Activated CD4-positive, alpha-beta T cell treated with anti-CD3 and anti-CD28 coated beads for 36 hours (primary cell): Measurements from ENCODE around the gene TMEM165. TPM values are rescaled to one million over a fixed set of nuclear protein-coding genes. Genes with fewer than 3 reads are reported as not detected.
A peak's percentile ranks its signal among the peaks of the same experiment; 100 is the strongest.

Experiments used
- ATAC-seq: fragments of 200-7000 bp; cut with Tn5 transposase; one replicate; pipeline ENCODE4 v1.10.0; 2021; ENCODE audit warnings: mild to moderate bottlenecking, moderate library complexity
- CTCF ChIA-PET: fragments of 350-600 bp; sonication (Branson Sonifier 250); formaldehyde crosslinking; loops from one replicate; lab custom pipeline; 2021; ENCODE audit warnings: antibody characterized with exemption; lab: Charles Lee
- POLR2A ChIA-PET: fragments of 350-600 bp; sonication (Branson Sonifier 250); formaldehyde crosslinking; loops from one replicate; lab custom pipeline; 2021; ENCODE audit warnings: antibody characterized with exemption, inconsistent platforms; lab: Charles Lee
- DNase-seq: peaks from one replicate; pipeline ENCODE4 v3.0.0-alpha.2; 2020
- H3K27ac Mint-ChIP-seq: one replicate; pipeline ENCODE4 v1.8.0; 2021; ENCODE audit warnings: mixed read lengths
- H3K27me3 Mint-ChIP-seq: one replicate; pipeline ENCODE4 v1.8.0; 2021; ENCODE audit warnings: mixed read lengths
- H3K36me3 Mint-ChIP-seq: one replicate; pipeline ENCODE4 v1.8.0; 2021; ENCODE audit warnings: low read depth, mixed read lengths
- H3K4me1 Mint-ChIP-seq: one replicate; pipeline ENCODE4 v1.8.0; 2021; ENCODE audit warnings: mixed read lengths
- H3K4me3 Mint-ChIP-seq: one replicate; pipeline ENCODE4 v1.8.0; 2021; ENCODE audit warnings: mild to moderate bottlenecking, moderate library complexity, mixed read lengths
- H3K9me3 Mint-ChIP-seq: one replicate; pipeline ENCODE4 v1.8.0; 2021; ENCODE audit warnings: low read depth, mixed read lengths
- intact Hi-C, 2 experiments: fragments of 100-400 bp; cut with DNase I in 1 of 2; cut with micrococcal nuclease in 1 of 2; formaldehyde crosslinking; loops; one replicate each; pipeline versions ENCODE4 v1.14.2 to v1.15.1; 2022 to 2024; cut with DNase I, micrococcal nuclease
- total RNA-seq, 2 experiments: library from RNA; stranded (reverse); gene quantifications; one replicate each; pipeline ENCODE4 v1.2.3, GENCODE V29; 2021

The TMEM165 gene
- total RNA-seq, 2 experiments from 2014 or later = 43.4 to 49.5 TPM

DNA sequence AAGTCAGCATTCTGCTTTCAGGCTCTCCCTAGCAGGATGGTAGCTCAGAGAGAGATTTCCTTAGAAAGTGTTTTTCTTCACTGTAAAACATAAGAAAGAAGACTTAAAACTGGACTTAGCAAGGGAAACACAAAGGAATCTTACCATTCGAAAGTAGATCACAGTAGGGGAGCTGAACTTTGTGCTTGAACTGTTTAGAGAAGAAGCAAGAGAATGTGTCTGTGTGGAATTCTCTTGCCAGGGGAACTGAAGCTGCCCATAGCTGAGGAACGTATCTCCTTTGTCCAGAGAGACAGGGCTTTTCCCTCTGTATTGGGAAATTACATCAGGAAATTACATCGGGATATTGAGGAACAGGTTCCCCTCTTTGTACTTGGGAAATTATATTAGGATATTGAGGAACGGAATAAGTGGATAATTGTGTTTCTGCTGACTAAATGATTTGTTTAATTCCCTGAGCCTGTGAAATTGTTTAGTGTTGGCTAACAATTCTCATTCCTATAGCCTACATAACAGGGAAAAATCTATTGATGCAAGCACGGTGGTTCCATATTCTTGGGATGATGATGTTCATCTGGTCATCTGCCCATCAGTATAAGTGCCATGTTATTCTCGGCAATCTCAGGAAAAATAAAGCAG is 28.6 kb upstream of the TMEM165 start:
- H3K4me3 Mint-ChIP-seq = no peak overlapping the region
- H3K27me3 Mint-ChIP-seq = no peaks in the 10 kb centered on the region
- H3K9me3 Mint-ChIP-seq = no peaks in the 10 kb centered on the region
- H3K4me1 Mint-ChIP-seq = no peaks in the 10 kb centered on the region
- peaks cover 2% of the 10 kb centered on the region for H3K36me3 Mint-ChIP-seq
- CTCF ChIA-PET = no interaction called here
- intact Hi-C loops = no loop called here
- POLR2A ChIA-PET = no interaction called here
- DNase-seq (no peak), ATAC-seq (no peak)
- no peak overlapping the region for H3K27ac Mint-ChIP-seq

DNA sequence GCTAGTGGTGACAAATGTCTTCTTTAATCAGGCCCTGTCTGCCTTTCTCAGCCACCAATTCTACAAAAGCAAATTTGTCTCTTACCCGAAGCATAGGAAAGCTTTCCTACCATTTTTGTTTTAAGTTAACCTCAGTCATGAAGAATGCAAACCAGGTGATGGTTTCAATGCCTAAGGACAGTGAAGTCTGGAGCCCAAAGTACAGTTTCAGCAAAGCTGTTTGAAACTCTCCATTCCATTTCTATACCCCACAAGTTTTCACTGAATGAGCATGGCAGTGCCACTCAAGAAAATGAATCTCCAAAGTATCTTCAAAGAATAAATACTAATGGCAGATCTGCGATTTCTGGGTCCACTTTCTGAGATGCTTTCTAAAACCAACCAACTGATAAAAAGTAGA is 25.8 kb upstream of the TMEM165 start:
- H3K27ac Mint-ChIP-seq = no peak overlapping the region
- CTCF ChIA-PET = no interaction called here
- intact Hi-C loops = no loop called here

DNA sequence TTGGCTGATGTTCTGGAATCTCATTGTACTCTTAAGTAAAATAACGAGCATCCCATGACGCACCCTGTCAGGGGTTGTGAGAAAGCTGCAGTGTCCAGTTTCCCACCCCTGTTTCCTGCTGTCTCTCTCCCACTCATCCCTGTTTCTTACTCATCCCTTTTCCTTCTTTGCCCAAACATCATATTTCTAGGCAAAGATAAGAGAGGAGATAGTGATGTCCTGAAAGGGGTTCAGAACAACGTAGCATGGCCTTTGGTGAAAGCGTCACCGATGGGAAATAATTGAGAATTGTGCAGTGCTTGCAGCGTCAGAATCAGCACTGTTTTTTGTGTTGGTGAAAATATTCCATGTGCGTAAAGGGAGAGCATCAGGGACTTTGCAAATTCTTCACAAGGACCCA is 23.5 kb upstream of the TMEM165 start:
- ATAC-seq (no peak), DNase-seq (no peak)
- Mint-ChIP-seq H3K27ac (no peak overlapping the region), H3K4me3 (no peak overlapping the region), H3K27me3 (no peaks in the 10 kb centered on the region), H3K4me1 (no peaks in the 10 kb centered on the region), H3K36me3 (no peaks in the 10 kb centered on the region), H3K9me3 (no peaks in the 10 kb centered on the region)
- POLR2A ChIA-PET = no interaction called here
- intact Hi-C loops = no loop called here
- CTCF ChIA-PET = interaction anchor here (0.6 to 1.2 kb wide), 2 partner anchors 23 to 469 kb away, joined by 4 read pairs; no protein-coding TSS in a partner anchor

More for the DNA sequence above, 25.8 kb upstream of the TMEM165 start:
- Mint-ChIP-seq H3K36me3 (no peaks in the 10 kb centered on the region), H3K9me3 (no peaks in the 10 kb centered on the region), H3K4me1 (no peaks in the 10 kb centered on the region), H3K27me3 (no peaks in the 10 kb centered on the region), H3K4me3 (no peak overlapping the region)
- ATAC-seq (no peak), DNase-seq (no peak)
- POLR2A ChIA-PET = no interaction called here

DNA sequence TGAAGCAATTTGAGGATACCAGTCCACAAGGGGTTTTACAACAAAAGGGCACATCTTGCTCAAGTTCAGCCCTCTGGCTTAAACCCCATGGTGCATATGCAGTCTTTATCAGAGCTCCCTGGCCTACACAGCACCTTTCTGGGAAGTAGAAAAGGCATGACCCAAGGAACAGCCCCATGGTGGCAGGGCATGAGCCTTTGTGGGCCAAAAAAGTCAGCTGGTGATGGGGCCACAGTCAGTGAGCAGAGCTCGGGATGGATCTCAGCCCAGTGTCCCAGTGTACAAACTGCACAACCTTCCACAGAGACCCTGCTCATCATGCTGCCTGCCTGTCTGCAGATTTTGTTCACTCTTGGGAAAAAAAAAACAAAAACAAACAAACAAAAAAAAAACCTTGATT is 22.3 kb upstream of the TMEM165 start:
- no peaks in the 10 kb centered on the region for H3K36me3 Mint-ChIP-seq
- ATAC-seq (no peak), DNase-seq (no peak)
- POLR2A ChIA-PET = interaction anchor here (0.6 kb wide), 2 partner anchors 22 to 48 kb away, joined by 3 to 6 read pairs; partner anchors contain the start of gene TMEM165
- H3K4me1 Mint-ChIP-seq = no peaks in the 10 kb centered on the region
- intact Hi-C loops = no loop called here
- no peak overlapping the region for H3K4me3 Mint-ChIP-seq
- H3K27ac Mint-ChIP-seq = no peak overlapping the region
- CTCF ChIA-PET = interaction anchor here (1.2 kb wide), 1 partner anchor 25 kb away, joined by 4 read pairs; no protein-coding TSS in a partner anchor
- no peaks in the 10 kb centered on the region for H3K27me3 Mint-ChIP-seq
- H3K9me3 Mint-ChIP-seq = no peaks in the 10 kb centered on the region

DNA sequence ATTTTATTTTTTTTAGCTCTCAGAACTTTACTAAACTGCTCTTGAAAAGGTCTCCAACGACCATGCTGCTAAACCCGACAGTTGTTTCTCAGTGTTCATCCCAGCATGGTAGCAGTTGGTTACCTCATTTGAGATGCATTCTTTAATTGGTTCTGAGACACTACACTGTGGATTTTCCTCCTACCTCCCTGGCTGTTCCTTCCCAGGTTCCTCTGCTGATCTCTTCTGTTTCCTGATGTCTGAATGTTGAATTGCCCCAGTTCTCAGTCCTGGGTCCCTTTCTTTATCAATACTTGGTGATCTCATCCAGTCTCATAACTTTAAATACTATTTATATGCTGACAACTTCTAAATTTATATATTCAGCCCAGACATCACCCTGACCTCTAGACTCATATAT is 19.1 kb upstream of the TMEM165 start:
- ATAC-seq (no peak), DNase-seq (no peak)
- H3K4me3 Mint-ChIP-seq = no peak overlapping the region
- no peaks in the 10 kb centered on the region for H3K36me3 Mint-ChIP-seq
- H3K27ac Mint-ChIP-seq = no peak overlapping the region
- intact Hi-C loops = no loop called here
- no peaks in the 10 kb centered on the region for H3K9me3 Mint-ChIP-seq
- no peaks in the 10 kb centered on the region for H3K4me1 Mint-ChIP-seq
- POLR2A ChIA-PET = no interaction called here
- no peaks in the 10 kb centered on the region for H3K27me3 Mint-ChIP-seq
- CTCF ChIA-PET = no interaction called here

DNA sequence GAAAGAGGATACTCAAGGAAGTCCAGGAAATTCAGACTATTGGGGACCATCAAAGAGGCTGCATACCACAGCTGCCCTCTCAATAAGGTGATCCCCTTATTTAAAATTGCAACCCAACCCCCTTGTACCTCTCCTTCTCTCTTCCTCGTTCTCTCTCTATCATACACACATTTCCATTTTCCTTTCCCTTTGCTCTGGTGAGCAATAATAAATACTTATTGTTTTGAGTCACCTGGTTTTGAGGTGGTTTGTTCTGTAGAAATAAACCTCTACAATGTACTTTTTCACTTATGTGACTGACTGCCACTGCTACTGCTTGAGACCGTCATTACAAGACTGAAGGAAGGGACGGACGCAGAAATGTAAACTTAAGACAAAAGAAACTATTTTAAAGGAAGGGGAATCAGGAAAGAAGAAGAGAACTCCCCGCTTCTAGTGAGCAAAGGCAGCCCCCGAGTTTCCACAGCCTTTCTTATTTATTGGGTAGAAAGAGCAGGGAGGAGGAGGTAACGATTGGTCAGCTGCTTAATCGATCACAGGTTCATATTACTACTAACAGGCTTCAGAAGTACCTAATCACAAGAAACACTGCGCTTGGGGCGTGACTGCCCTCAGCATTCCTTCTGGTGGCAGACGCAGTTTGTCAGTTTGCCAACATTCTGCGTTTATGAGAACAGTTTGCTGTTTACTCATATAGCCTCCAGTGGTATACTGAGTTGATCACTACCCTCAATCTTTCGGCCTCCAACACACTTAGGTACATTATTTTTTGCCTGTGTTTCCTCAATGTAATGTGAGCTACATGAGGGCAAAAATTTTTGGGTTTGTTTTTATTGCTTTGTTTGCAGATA is 16.9 kb upstream of the TMEM165 start:
- DNase-seq (no peak), ATAC-seq (no peak)
- H3K27ac Mint-ChIP-seq = no peak overlapping the region
- ChIA-PET POLR2A (no interaction called here), CTCF (interaction anchor here (0.6 kb wide), 1 partner anchor 171 kb away, joined by 4 read pairs; no protein-coding TSS in a partner anchor)
- H3K4me3 Mint-ChIP-seq = no peak overlapping the region
- intact Hi-C loops = no loop called here
- no peaks in the 10 kb centered on the region for H3K36me3 Mint-ChIP-seq
- no peaks in the 10 kb centered on the region for H3K4me1 Mint-ChIP-seq
- no peaks in the 10 kb centered on the region for H3K27me3 Mint-ChIP-seq
- H3K9me3 Mint-ChIP-seq = no peaks in the 10 kb centered on the region

DNA sequence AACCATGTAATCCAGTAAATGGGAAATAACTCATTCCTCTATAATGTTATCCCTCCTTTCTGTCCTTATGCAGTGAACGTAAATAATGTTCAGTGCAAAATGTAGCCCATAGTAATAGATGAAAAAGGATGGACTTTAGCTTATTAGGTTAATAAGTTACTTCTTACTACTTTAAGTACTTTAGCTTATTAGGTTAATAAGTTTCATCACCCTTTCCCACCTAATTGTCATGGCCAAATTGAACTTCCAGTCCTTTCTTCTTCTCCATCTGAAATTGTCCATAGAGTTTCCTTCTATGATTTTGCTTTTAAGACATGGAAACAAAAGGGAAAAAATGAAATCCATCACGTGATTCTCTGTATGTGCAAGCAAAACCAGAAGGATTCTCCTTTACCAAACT is 15.2 kb upstream of the TMEM165 start:
- no peaks in the 10 kb centered on the region for H3K36me3 Mint-ChIP-seq
- ChIA-PET POLR2A (no interaction called here), CTCF (no interaction called here)
- H3K4me1 Mint-ChIP-seq = peaks cover 4% of the 10 kb centered on the region
- intact Hi-C loops = no loop called here
- H3K27ac Mint-ChIP-seq = no peak overlapping the region
- no peaks in the 10 kb centered on the region for H3K9me3 Mint-ChIP-seq
- DNase-seq (no peak), ATAC-seq (no peak)
- no peak overlapping the region for H3K4me3 Mint-ChIP-seq
- no peaks in the 10 kb centered on the region for H3K27me3 Mint-ChIP-seq

DNA sequence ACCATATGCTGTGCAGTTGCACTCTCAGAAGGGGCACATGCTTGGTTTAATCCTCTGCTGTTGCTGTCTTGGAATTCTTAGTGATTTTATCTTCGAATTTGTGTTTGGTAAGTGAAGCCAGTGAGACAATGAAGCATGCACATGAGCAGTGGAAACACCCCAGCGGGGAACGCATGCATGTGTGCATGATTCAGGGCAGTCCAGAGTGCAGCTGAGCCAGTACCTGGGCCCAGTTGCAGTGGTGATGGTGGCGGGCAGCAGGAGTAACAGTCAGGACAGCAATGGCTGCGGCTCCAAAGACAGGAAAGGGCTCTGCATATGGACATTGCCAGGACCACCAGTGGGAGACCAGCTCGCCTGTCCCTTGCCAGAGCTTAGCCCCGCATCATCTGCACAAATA is 14.3 kb upstream of the TMEM165 start:
- no peak for ATAC-seq
- no peaks in the 10 kb centered on the region for H3K9me3 Mint-ChIP-seq
- H3K27me3 Mint-ChIP-seq = no peaks in the 10 kb centered on the region
- no peak overlapping the region for H3K27ac Mint-ChIP-seq
- ChIA-PET CTCF (interaction anchor here (0.5 kb wide), 1 partner anchor 30 kb away, joined by 3 read pairs; no protein-coding TSS in a partner anchor), POLR2A (no interaction called here)
- peaks cover 8% of the 10 kb centered on the region for H3K4me1 Mint-ChIP-seq
- no peaks in the 10 kb centered on the region for H3K36me3 Mint-ChIP-seq
- no peak for DNase-seq
- intact Hi-C loops = no loop called here
- no peak overlapping the region for H3K4me3 Mint-ChIP-seq

DNA sequence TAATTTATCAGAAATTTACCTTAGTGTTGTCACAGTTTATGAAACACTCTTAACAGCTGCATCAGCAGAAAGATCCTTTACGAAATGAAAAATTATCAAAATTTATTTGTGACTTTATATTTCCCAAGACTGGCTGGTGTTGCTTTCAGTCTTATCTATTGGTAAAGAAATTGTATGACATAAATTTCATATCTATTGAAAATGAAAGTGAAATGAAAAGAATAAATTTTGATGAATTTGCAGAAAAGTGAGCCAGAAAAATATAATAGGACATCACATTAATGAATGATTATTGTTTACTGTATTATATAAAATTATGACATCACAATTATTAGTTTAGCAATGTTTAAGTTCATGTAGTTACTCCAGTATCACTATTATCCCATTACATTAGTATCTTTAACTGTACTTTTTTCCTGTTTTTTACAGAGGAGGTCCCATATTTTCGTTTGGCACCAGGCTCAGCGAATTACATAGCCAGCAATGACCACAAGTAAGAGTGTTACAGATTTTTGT is 13.2 kb upstream of the TMEM165 start:
- Mint-ChIP-seq H3K36me3 (no peaks in the 10 kb centered on the region), H3K27me3 (no peaks in the 10 kb centered on the region), H3K27ac (no peak overlapping the region), H3K4me3 (no peak overlapping the region), H3K9me3 (no peaks in the 10 kb centered on the region), H3K4me1 (peaks cover 13% of the 10 kb centered on the region)
- POLR2A ChIA-PET = no interaction called here
- intact Hi-C loops = no loop called here
- CTCF ChIA-PET = no interaction called here
- DNase-seq = no peak
- ATAC-seq = no peak

DNA sequence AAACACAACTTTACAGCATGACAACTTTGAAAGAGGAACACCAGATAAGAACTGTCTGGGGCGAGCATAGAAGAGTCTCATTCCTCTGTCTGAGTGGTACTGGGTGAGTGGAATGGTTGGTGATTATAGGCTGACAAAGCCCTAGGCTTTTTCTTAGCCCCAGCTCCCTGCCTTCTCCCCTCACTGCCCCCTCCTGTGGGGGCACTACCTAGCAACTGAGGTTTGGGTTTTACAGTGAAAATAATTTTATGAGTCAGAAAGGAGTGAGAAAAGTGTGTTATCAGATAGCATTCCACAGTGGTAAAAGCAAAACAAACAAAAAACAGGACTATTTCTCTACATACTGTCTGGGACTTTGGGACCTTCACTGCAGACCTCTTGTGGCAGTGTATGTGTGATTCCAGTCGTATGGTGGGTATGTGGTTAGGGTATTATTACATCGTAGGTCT is 10.5 kb upstream of the TMEM165 start:
- Mint-ChIP-seq H3K36me3 (no peaks in the 10 kb centered on the region), H3K4me1 (peaks cover 13% of the 10 kb centered on the region), H3K27ac (no peak overlapping the region), H3K4me3 (no peak overlapping the region), H3K9me3 (no peaks in the 10 kb centered on the region), H3K27me3 (no peaks in the 10 kb centered on the region)
- intact Hi-C loops = no loop called here
- DNase-seq = no peak
- CTCF ChIA-PET = interaction anchor here (1.1 kb wide), 1 partner anchor 39 kb away, joined by 3 read pairs; the partner anchor contains the start of gene SRD5A3
- ATAC-seq = peak; percentile 58
- POLR2A ChIA-PET = no interaction called here

DNA sequence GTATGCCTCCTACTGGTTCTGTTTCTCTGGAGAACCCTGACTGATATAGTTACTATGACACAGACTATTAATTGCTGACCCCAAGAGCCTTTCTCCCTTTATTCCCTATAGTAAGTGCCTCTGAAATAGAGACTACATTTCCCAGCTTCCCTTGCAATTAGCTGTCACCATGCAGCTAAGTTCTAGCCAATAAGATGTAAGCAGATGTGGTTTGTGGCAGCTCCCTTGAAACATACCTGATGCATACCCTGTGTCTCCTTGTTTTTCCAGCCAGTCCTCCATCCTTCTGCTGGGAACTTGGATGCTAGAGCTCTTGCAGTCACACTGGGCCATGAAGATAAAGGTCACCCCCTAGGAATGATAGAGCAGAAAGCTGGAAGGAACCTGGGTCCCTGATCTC is 9.7 kb upstream of the TMEM165 start:
- no peaks in the 10 kb centered on the region for H3K9me3 Mint-ChIP-seq
- no peak overlapping the region for H3K4me3 Mint-ChIP-seq
- H3K4me1 Mint-ChIP-seq = peaks cover 13% of the 10 kb centered on the region
- H3K27me3 Mint-ChIP-seq = no peaks in the 10 kb centered on the region
- intact Hi-C loops = no loop called here
- ChIA-PET POLR2A (no interaction called here), CTCF (interaction anchor here (1.1 kb wide), 1 partner anchor 40 kb away, joined by 3 read pairs; the partner anchor contains the start of gene SRD5A3)
- H3K27ac Mint-ChIP-seq = no peak overlapping the region
- ATAC-seq (peak; percentile 66), DNase-seq (no peak)
- H3K36me3 Mint-ChIP-seq = no peaks in the 10 kb centered on the region
